A549 (cell line): ENCODE measurements around the gene PDGFD. TPM values are rescaled to one million over a fixed set of nuclear protein-coding genes. Genes with fewer than 3 reads are reported as not detected.

Experiments used
- ATAC-seq, 2 experiments: fragments of 200-7000 bp in 1 of 2; fragments of >200 bp in 1 of 2; cut with Nextera tagmentation in 1 of 2; cut with Tn5 transposase in 1 of 2; 3 replicates each; pipeline versions ENCODE4 v1.8.0 to v1.9.1; 2018 to 2020; ENCODE audit warnings: mild to moderate bottlenecking in 1 of 2, moderate library complexity in 1 of 2
- CTCF ChIA-PET: fragments of 300-600 bp; sonication (Branson Sonifier 250); formaldehyde crosslinking; extraction: SDS; loops from one replicate; lab custom pipeline; 2021; ENCODE audit warnings: antibody characterized with exemption, inconsistent platforms; lab: Yijun Ruan, JAX
- POLR2A ChIA-PET: fragments of 350-600 bp; formaldehyde crosslinking; extraction: SDS; loops from one replicate; lab custom pipeline; 2021; ENCODE audit warnings: antibody characterized with exemption, inconsistent platforms; lab: Yijun Ruan, JAX
- DNase-seq, 2 experiments: peaks; one replicate each; pipeline versions ENCODE4 v3.0.0 to v3.0.0-alpha.2; 2011 to 2016; ENCODE audit warnings: low read depth in 1 of 2, low spot score in 1 of 2
- FAIRE-seq: peaks from 2 replicates; lab custom pipeline; 2011; peaks lifted over from hg19 to GRCh38; lab: Jason Lieb, UNC
- H3K27ac ChIP-seq, 2 experiments: fragments of >200 bp; sonication (Bioruptor Twin); formaldehyde crosslinking; 3 replicates each; pipeline ENCODE4 v1.5.1; 2016 to 2017
- H3K4me1 ChIP-seq: fragments of >200 bp; sonication (Bioruptor Twin); formaldehyde crosslinking; 3 replicates; pipeline ENCODE4 v1.6.1; 2016
- H3K4me2 ChIP-seq: fragments of >200 bp; sonication (Bioruptor Twin); formaldehyde crosslinking; 3 replicates; pipeline ENCODE4 v1.6.1; 2016
- H3K4me3 ChIP-seq: fragments of >200 bp; sonication (Bioruptor Twin); formaldehyde crosslinking; 3 replicates; pipeline ENCODE4 v1.5.1; 2016
- H3K9me3 ChIP-seq: fragments of >200 bp; sonication (Bioruptor Twin); formaldehyde crosslinking; 3 replicates; pipeline ENCODE4 v1.6.1; 2016
- ATOH8 ChIP-seq: fragments of 250-450 bp; sonication (Bioruptor Pico); IDR thresholded peaks from 2 replicates; pipeline ENCODE4 v1.5.0; 2020; ENCODE audit warnings: low read depth, mild to moderate bottlenecking, moderate library complexity
- CBX2 ChIP-seq: fragments of 200-600 bp; sonication (generic); IDR thresholded peaks from 2 replicates; pipeline ENCODE4 v1.6.1; 2016; ENCODE audit warnings: low read depth, mild to moderate bottlenecking, borderline replicate concordance
- CBX8 ChIP-seq: fragments of 200-600 bp; sonication (generic); IDR thresholded peaks from 2 replicates; pipeline ENCODE4 v1.6.1; 2016
- ELK1 ChIP-seq: fragments of 150-350 bp; IDR thresholded peaks from 2 replicates; pipeline ENCODE4 v1.6.1; 2014; ENCODE audit warnings: low read depth, mild to moderate bottlenecking, low read length
- ESRRA ChIP-seq: fragments of 150-350 bp; IDR thresholded peaks from 2 replicates; pipeline ENCODE4 v1.6.1; 2014; ENCODE audit warnings: mild to moderate bottlenecking, low read length, borderline replicate concordance
- FOXS1 ChIP-seq: fragments of 250-450 bp; sonication (Bioruptor Pico); IDR thresholded peaks from 2 replicates; pipeline ENCODE4 v1.5.0; 2020; ENCODE audit warnings: mild to moderate bottlenecking, moderate library complexity
- HOXA7 ChIP-seq: fragments of 250-450 bp; sonication (Bioruptor Pico); IDR thresholded peaks from 2 replicates; pipeline ENCODE4 v1.5.0; 2020; ENCODE audit warnings: mild to moderate bottlenecking, moderate library complexity
- HOXB13 ChIP-seq: fragments of 250-450 bp; sonication (Bioruptor Pico); IDR thresholded peaks from 2 replicates; pipeline ENCODE4 v1.5.0; 2020; ENCODE audit warnings: low read depth, mild to moderate bottlenecking, moderate library complexity
- HOXB5 ChIP-seq: fragments of 250-450 bp; sonication (Bioruptor Pico); IDR thresholded peaks from 2 replicates; pipeline ENCODE4 v1.5.0; 2020; ENCODE audit warnings: mild to moderate bottlenecking, moderate library complexity
- MAX ChIP-seq: IDR thresholded peaks from 2 replicates; pipeline ENCODE4 v1.6.1; 2012
- MAZ ChIP-seq: fragments of 150-350 bp; IDR thresholded peaks from 2 replicates; pipeline ENCODE4 v1.6.1; 2014; ENCODE audit warnings: antibody characterized with exemption, low read depth, low read length, borderline replicate concordance
- MYC ChIP-seq: IDR thresholded peaks from 2 replicates; pipeline ENCODE4 v1.6.1; 2012; ENCODE audit warnings: mild to moderate bottlenecking, inconsistent platforms, low read length, improper control_type of control experiment, borderline replicate concordance
- PBX3 ChIP-seq: IDR thresholded peaks from 2 replicates; pipeline ENCODE4 v1.6.1; 2012
- POLR2A ChIP-seq: IDR thresholded peaks from 2 replicates; pipeline ENCODE4 v1.6.1; 2012; ENCODE audit warnings: mild to moderate bottlenecking, low read length
- RAD21 ChIP-seq, 2 experiments: fragments of >200 bp in 1 of 2; sonication (Bioruptor Twin) in 1 of 2; formaldehyde crosslinking in 1 of 2; IDR thresholded peaks in 1 of 2; conservative IDR thresholded peaks in 1 of 2; 2 replicates in 1 of 2; 3 replicates in 1 of 2; pipeline ENCODE4 v1.6.1; 2012 to 2018; ENCODE audit warnings: inconsistent platforms in 1 of 2
- RNF2 ChIP-seq: fragments of 200-600 bp; sonication (generic); IDR thresholded peaks from 2 replicates; pipeline ENCODE4 v1.6.1; 2016; ENCODE audit warnings: low read depth, mild to moderate bottlenecking, antibody characterized with exemption, moderate library complexity, borderline replicate concordance
- SREBF2 ChIP-seq: fragments of 450-650 bp; IDR thresholded peaks from 2 replicates; pipeline ENCODE4 v1.6.1; 2014; ENCODE audit warnings: mild to moderate bottlenecking, moderate library complexity
- ZC3H11A ChIP-seq: fragments of 450-650 bp; IDR thresholded peaks from 2 replicates; pipeline ENCODE4 v1.6.1; 2014; ENCODE audit warnings: antibody characterized with exemption, mild to moderate bottlenecking
- ZFP36 ChIP-seq: fragments of 450-650 bp; IDR thresholded peaks from 2 replicates; pipeline ENCODE4 v1.6.1; 2014; ENCODE audit warnings: borderline replicate concordance; ENCODE audit not compliant: partially characterized antibody
- WGBS: methylation state at CpG from one replicate; pipeline ENCODE4 v1.1.6; 2017; ENCODE audit errors: missing lambda C conversion rate; 5-methylcytosine and 5-hydroxymethylcytosine counted together
- polyA plus RNA-seq, 4 experiments: library from polyadenylated mRNA; depleted of rRNA in 3 of 4; stranded (reverse); fragments of >200 nt; fragmentation: RNase III in 1 of 4; extraction: RNeasy Plus Mini Kit Qiagen cat#74134 plus additional on column Dnase treatment in 1 of 4; gene quantifications; 2 replicates in 3 of 4; 3 replicates in 1 of 4; pipeline ENCODE4 v1.2.3, GENCODE V29; 2011 to 2017

Gene PDGFD
- polyA plus RNA-seq, 2 of the 4 experiments (the other 2 are of a cell fraction), result 11.1 to 29.7 TPM

- TF ChIP-seq MYC, result no peak
- no peak for TF ChIP-seq ZFP36
- no peak for TF ChIP-seq POLR2A
These were observed 69.4 kb downstream of the PDGFD start (continued) for GRCh38 chr11:104094576-104094975.

GRCh38 chr11:104093426-104094280, 70.3 kb downstream of the PDGFD start:
- no peak overlapping the region for H3K4me2 ChIP-seq
- TF ChIP-seq SREBF2 (no peak), ZC3H11A (no peak), MAX (no peak), CBX2 (no peak), FOXS1 (CRISPR knock-in tag) (no peak), POLR2A (no peak)
- TF ChIP-seq, all 56 proteins: peak for 0
- POLR2A ChIA-PET, result no interaction called here
- CTCF ChIA-PET, result no interaction called here
- DNase-seq, result no peak
- WGBS, result 94% methylated on average over 5 of the region's 5 CpGs
- H3K4me3 ChIP-seq, result no peak overlapping the region
- FAIRE-seq, result no peak
- no peak overlapping the region for H3K27ac ChIP-seq
- no peaks in the 10 kb centered on the region for H3K9me3 ChIP-seq
- ATAC-seq, result no peak
- 0 out of 3 replicates have a peak, but pooled peaks cover 5% of the 10 kb centered on the region for H3K4me1 ChIP-seq

GRCh38 chr11:104092744-104093143, 71.2 kb downstream of the PDGFD start:
- POLR2A ChIA-PET, result no interaction called here
- TF ChIP-seq HOXB13 (CRISPR knock-in tag) (no peak), RNF2 (no peak), RAD21 (conservative IDR thresholded peaks at IDR 0.05 in 1 of 2, IDR thresholded peaks at IDR 0.05 in 1 of 2) (no peak), ATOH8 (CRISPR knock-in tag) (no peak), CBX8 (no peak), HOXB5 (CRISPR knock-in tag) (no peak), MAZ (no peak), ELK1 (no peak), PBX3 (no peak), ESRRA (no peak), HOXA7 (CRISPR knock-in tag) (no peak)
- TF ChIP-seq, all 56 proteins: peak for 0
- no peak for DNase-seq
- ATAC-seq, result no peak
- 58% methylated on average over 2 of the region's 2 CpGs for WGBS
- FAIRE-seq, result no peak
- Histone ChIP-seq H3K4me2 (no peak overlapping the region), H3K4me1 (0 out of 3 replicates have a peak, but pooled peaks cover 5% of the 10 kb centered on the region), H3K4me3 (no peak overlapping the region), H3K9me3 (no peaks in the 10 kb centered on the region), H3K27ac (no peak overlapping the region)
- CTCF ChIA-PET, result no interaction called here
